GM18505 (cell line): Measurements from ENCODE around the gene AHR.
A peak's percentile ranks its signal among the peaks of the same experiment; 100 is the strongest.

Source experiments
- ATAC-seq: cut with Tn5 transposase; IDR thresholded peaks from one replicate; pipeline ENCODE4 v1.9.1; 2021; ENCODE audit not compliant: unreplicated experiment
- POLR2A ChIP-seq: IDR thresholded peaks from 4 replicates; pipeline ENCODE4 v1.6.1; 2011; ENCODE audit warnings: borderline replicate concordance; ENCODE audit not compliant: insufficient read depth, insufficient read length; ENCODE audit errors: extremely low read depth

AHR gene

DNA sequence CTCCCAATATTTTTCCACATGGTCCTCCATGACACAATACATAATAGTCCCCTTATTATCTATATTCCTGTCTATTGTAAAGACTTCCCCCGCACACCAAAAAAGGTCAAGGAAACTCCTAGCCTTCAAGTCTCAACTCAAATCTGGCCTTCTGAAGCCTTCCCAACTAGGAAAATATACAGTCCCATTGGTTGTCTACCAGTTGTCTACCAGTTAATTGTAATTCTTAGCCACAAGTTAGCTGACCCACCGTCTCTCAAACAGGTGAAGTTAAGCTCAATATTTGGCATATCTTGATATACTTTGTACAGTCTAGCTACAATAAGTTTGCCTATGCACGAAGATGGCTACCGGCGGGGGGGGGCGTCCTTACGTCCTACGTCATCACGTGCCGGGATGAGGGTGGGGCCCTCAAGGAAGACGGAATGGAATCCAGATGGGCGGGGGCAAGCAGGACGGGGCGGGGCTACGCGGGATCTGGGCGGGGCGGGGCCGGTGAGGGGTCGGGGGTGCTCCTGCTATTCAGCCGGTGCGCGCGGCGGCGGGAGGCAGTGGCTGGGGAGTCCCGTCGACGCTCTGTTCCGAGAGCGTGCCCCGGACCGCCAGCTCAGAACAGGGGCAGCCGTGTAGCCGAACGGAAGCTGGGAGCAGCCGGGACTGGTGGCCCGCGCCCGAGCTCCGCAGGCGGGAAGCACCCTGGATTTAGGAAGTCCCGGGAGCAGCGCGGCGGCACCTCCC is at the start of gene AHR:
AHR (plus strand) TSS at position 551 of the 738 bp plus-strand sequence. CDS start 613 bp downstream, outside the sequence.
- TF ChIP-seq POLR2A, result peak; percentile 85
- ATAC-seq, result peak; percentile 63

DNA sequence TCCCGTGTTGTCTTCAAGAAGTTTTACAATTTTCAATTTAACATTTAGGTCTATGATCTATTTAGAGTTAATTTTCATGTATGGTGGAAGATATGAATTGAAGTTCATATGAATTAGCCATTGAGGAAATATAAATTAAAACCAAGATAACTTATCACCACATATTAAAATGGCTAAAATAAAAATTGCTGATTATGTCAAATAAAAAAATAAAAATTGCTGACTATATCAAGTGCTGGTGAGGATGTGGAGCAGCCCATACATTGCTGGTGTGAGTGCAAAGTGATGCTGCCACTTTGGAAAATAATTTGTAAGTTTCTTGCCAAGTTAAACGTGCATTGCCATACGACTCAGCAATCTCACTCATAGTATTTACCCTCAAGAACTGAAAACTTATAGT is 44.6 kb upstream of the AHR start:
- no peak for TF ChIP-seq POLR2A
- ATAC-seq, result no peak

- TF ChIP-seq POLR2A, result no peak
- no peak for ATAC-seq
Observed at GRCh38 chr7:17255926-17256325, 42.5 kb upstream of the AHR start.

DNA sequence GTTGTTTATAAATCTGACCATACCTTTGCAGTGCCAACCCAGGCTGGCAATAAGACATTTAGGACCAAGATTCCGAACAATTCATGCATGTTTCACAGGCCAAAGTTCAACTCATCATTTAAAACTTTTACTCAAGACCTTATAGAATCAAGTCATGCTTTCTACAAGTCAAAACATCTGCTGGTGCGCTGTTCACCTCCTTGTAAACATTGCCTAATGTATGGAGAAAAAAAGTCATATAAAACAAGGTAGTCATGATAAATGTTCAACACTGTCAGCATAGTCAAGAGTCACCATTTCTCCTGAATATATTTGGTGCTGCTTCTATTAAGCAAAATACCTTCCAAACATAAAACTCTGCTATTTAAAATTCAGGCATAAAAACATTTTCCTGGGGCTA is 42.1 kb upstream of the AHR start:
- no peak for ATAC-seq
- TF ChIP-seq POLR2A, result no peak

DNA sequence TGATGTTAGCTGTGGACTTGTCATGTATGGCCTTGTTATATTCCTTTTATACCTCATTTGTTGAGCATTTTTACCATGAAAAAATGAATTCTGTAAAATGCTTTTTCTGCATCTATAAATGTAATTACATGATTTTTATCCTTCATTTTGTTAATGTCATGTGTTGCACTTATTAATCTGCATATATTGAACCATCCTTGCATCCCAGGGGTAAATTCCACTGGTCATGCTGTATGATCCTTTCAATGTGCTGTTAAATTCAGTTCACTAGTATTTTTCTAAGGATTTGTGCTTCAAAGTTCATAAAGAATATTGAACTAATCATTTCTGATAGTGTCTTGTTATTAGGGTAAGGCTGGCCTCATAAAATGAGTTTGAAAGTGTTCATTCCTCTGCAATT is 31.9 kb upstream of the AHR start:
- ATAC-seq, result no peak
- TF ChIP-seq POLR2A, result no peak

GRCh38 chr7:17269341-17270221 is 28.9 kb upstream of the AHR start:
- no peak for ATAC-seq
- TF ChIP-seq POLR2A, result no peak

- no peak for ATAC-seq
- TF ChIP-seq POLR2A, result no peak
Observed at GRCh38 chr7:17274551-17275245, 23.8 kb upstream of the AHR start.

DNA sequence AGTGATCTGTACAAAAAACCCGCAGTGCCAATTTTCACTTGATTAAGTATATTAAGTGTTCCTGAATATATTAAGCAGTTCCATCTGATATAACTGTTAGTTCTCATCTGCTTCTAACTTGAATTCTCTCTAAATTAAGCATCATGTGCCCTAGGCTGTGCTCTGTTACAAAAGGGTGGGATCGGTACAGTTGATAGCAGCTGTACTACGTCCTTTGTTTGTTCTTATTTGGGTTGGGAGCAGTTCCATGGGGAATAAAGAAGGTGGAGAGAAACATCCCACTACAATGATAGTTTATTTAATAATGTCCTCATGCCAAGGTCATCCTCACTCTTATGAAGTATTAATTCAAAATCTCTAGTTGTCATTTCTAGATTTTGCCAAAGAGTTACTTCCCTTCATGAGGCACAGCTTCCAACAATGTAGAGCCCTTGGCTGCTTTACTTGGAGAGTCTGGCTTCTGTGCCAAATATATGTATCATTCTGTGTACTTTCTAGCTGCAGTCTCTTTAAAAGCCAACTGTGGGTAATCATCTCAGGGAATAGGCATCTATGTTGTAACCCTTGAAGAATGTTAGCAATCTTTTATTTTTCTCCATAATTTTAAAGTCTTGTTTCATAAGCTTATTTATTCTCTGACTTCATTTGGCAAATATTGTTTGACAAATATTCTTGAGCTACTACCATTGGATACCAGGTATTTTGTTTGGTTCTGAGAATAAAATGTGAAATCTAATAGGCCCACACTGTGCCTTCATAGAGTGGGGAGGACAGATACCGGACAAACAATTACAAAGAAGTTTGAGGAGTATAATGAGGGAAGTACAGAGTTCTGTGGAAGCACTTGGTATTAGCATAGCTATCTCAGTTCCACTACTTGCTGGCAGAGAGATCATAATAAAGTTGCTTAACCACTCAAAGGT is 22.4 kb upstream of the AHR start:
- ATAC-seq, result no peak

GRCh38 chr7:17279061-17279460 is 19.4 kb upstream of the AHR start:
- no peak for ATAC-seq
- no peak for TF ChIP-seq POLR2A

More for the DNA sequence above, 22.4 kb upstream of the AHR start:
- TF ChIP-seq POLR2A, result no peak

- TF ChIP-seq POLR2A, result no peak
Observed at GRCh38 chr7:17289074-17289645, 9.3 kb upstream of the AHR start.

DNA sequence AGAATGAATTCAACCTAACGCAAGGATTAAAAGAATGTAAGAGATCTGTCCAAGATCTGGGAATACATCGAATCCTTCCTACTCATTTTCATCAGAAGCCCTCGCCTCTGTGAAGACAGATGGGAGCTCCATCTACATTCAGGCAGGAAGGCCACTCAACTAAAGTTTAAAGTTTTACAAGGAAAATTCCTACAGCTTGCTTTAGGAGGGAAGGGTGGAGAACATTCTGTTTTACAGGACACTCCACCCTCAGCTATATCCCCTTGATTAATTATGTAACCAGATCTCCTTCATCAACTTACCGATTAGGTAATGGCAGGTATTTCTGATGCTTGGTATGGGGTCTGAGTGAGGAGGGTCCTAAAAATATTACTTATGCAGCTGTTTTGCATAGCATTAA is 5.6 kb upstream of the AHR start:
- ATAC-seq, result no peak
- no peak for TF ChIP-seq POLR2A

More at GRCh38 chr7:17289074-17289645, 9.3 kb upstream of the AHR start:
- ATAC-seq, result no peak

DNA sequence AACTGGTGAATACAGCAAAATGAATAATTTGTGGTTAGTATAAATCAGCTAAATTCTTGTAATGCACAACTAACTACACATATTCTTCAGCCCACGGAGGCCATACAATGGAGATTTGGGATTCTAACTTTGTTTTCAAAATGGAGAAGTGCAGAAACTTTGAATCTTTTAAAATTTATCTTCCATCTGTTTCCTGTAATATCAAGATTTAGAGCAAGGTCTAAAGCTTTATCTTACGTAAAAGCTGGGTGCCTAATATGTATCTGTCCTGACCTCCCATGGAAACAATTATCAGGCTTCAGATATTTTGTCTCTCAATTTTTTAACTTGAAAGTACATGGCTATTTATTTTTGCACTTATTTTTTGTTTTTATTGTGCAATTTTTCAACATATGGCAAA is 5.0 kb upstream of the AHR start:
- no peak for ATAC-seq
- no peak for TF ChIP-seq POLR2A
